Uterus (tissue), 2 donors: ENCODE data around the gene ESPNL.

ENCODE experiments used
- POLR2A ChIP-seq, 2 donors: fragments of 450-650 bp; IDR thresholded peaks; one replicate each; pipeline ENCODE4 v1.6.1; 2016; ENCODE audit warnings: antibody characterized with exemption in 2 of 2, mild to moderate bottlenecking in 1 of 2, moderate library complexity in 1 of 2
- TF ChIP-seq, protein P1 (sequence below), 4 experiments: fragments of 200-600 bp in 2 of 4; fragments of 450-650 bp in 2 of 4; sonication (generic) in 2 of 4; IDR thresholded peaks; one replicate each; pipeline ENCODE4 v1.5.1; 2016 to 2019; ENCODE audit warnings: antibody characterized with exemption in 4 of 4, mild to moderate bottlenecking in 2 of 4, moderate library complexity in 1 of 4

DNA sequence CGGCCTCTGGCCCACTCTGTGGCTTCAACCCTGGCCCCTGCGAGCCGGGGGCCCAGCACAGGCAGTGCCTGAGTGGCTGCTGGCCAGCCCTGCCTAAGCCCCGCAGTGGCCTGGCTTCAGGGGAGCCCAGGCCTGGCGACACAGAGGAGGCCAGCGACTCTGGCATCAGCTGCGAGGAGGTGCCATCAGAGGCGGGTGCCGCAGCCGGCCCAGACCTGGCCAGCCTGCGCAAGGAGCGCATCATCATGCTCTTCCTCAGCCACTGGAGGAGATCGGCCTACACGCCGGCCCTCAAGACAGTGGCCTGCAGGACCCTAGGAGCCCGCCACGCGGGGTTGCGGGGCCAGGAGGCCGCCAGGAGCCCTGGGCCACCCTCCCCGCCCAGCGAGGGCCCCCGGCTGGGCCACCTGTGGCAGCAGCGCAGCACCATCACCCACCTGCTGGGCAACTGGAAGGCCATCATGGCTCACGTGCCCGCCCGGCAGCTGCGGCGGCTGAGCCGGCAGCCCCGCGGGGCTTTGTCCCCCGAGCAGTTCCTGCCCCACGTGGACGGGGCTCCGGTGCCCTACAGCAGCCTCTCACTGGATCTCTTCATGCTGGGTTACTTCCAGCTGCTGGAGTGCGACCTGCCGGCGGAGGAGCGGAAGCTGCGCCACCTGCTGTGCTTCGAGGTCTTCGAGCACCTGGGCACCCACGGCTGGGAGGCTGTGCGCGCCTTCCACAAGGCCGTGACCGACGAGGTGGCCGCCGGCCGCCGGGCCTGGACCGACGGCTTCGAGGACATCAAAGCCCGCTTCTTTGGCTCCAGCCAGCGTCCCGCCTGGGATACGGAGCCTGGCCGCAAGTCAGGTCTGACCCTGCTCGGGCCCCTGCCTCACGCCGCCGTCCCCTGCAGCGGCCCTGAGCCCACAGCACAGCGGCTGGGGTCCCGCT lies 30.8 kb downstream of the ESPNL start:
- TF ChIP-seq, protein P1, sequence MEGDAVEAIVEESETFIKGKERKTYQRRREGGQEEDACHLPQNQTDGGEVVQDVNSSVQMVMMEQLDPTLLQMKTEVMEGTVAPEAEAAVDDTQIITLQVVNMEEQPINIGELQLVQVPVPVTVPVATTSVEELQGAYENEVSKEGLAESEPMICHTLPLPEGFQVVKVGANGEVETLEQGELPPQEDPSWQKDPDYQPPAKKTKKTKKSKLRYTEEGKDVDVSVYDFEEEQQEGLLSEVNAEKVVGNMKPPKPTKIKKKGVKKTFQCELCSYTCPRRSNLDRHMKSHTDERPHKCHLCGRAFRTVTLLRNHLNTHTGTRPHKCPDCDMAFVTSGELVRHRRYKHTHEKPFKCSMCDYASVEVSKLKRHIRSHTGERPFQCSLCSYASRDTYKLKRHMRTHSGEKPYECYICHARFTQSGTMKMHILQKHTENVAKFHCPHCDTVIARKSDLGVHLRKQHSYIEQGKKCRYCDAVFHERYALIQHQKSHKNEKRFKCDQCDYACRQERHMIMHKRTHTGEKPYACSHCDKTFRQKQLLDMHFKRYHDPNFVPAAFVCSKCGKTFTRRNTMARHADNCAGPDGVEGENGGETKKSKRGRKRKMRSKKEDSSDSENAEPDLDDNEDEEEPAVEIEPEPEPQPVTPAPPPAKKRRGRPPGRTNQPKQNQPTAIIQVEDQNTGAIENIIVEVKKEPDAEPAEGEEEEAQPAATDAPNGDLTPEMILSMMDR (IDR thresholded peaks at IDR 0.05): no peak
- no peak for TF ChIP-seq POLR2A (IDR thresholded peaks at IDR 0.05)
